HL-60 (cell line): ENCODE measurements around the gene TMEM19.

ENCODE experiments used
- CTCF ChIP-seq: IDR thresholded peaks from one replicate; pipeline ENCODE4 v1.5.1; 2011; ENCODE audit warnings: low read length, control low read depth, inconsistent platforms; ENCODE audit not compliant: insufficient read depth
- GABPA ChIP-seq: IDR thresholded peaks from 2 replicates; pipeline ENCODE4 v1.6.1; 2012; ENCODE audit warnings: low read depth
- POLR2AphosphoS5 ChIP-seq: IDR thresholded peaks from 2 replicates; pipeline ENCODE4 v1.6.1; 2012; ENCODE audit warnings: low read depth
- REST ChIP-seq: IDR thresholded peaks from 2 replicates; pipeline ENCODE4 v1.6.1; 2012; ENCODE audit warnings: low read depth; ENCODE audit not compliant: insufficient replicate concordance
- SPI1 ChIP-seq: IDR thresholded peaks from 2 replicates; pipeline ENCODE4 v1.6.1; 2012; ENCODE audit warnings: low read depth, mild to moderate bottlenecking, borderline replicate concordance

GRCh38 chr12:71641390-71641789, 44.5 kb upstream of the TMEM19 start:
- no peak for TF ChIP-seq CTCF
- TF ChIP-seq POLR2AphosphoS5 = no peak
- TF ChIP-seq REST = no peak
- no peak for TF ChIP-seq GABPA
- no peak for TF ChIP-seq SPI1
